Heart left ventricle (tissue), 13 donors: ENCODE results near the gene TYK2.

ENCODE experiments used
- POLR2A ChIP-seq, 2 donors: fragments of 450-650 bp; IDR thresholded peaks; one replicate each; pipeline ENCODE4 v1.6.1; 2017; ENCODE audit warnings: antibody characterized with exemption in 2 of 2, mild to moderate bottlenecking in 2 of 2, moderate library complexity in 2 of 2
- TF ChIP-seq, protein P1 (sequence below), 12 donors: fragments of 200-600 bp; sonication (generic) in 4 of 12; IDR thresholded peaks; one replicate each; pipeline versions ENCODE4 v1.5.0 to v1.8.0; 2018 to 2022; ENCODE audit warnings: antibody characterized with exemption in 12 of 12, mild to moderate bottlenecking in 5 of 12
- donor health status: ischemic (EF 13 %, LVEDD 7.1; RV severe dilation, severe dysfunction).
- donor health status: DM: no; HTN: yes; CAD: no.
- donor health status: DM: no; HTN: no; CAD: no.
- donor health status: ischemic (EF 25% LVEDD 6.9; RV normal size, moderate dysfunction).
- donor health status: ischemic (EF 25% LVEDD 5.7; RV mildly dilated, moderate dysfunction).
- donor health status: ischemic (EF 35%, LVEDD 5.7; RV mildly dilated, moderate dysfunction).
- donor health status: nonischemic (EF 11% LVEDD 7.7; RV severe dilation, severe dysfunction).
- donor health status: DM: yes; HTN: yes; CAD: no.
- donor health status: PGD.
- donor health status: ischemic (EF 29% LVEDD 5.4; RV normal size, mild dysfunction).
- donor health status: nonischemic (EF 23%, LVEDD 6.1; RV moderate dilation, normal function).

DNA sequence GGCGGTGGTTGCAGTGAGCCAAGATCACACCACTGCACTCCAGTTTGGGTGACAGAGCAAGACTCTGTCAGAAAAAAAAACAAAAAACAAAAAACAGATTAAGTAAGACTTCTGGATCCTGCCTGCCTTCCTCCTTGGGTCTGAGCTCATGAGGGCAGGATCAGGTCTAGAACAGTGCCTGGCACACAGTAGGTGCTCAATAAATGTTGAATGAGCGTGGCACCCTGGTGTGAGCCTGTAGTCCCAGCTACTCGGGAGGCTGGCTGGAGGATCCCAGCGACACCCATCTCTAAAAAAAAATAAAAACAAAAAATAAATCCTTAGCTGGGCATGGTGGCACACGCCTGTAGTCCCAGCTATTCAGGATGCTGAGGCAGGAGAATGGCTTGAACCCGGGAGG lies 25.8 kb upstream of the TYK2 start:
- TF ChIP-seq, protein P1, sequence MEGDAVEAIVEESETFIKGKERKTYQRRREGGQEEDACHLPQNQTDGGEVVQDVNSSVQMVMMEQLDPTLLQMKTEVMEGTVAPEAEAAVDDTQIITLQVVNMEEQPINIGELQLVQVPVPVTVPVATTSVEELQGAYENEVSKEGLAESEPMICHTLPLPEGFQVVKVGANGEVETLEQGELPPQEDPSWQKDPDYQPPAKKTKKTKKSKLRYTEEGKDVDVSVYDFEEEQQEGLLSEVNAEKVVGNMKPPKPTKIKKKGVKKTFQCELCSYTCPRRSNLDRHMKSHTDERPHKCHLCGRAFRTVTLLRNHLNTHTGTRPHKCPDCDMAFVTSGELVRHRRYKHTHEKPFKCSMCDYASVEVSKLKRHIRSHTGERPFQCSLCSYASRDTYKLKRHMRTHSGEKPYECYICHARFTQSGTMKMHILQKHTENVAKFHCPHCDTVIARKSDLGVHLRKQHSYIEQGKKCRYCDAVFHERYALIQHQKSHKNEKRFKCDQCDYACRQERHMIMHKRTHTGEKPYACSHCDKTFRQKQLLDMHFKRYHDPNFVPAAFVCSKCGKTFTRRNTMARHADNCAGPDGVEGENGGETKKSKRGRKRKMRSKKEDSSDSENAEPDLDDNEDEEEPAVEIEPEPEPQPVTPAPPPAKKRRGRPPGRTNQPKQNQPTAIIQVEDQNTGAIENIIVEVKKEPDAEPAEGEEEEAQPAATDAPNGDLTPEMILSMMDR (IDR thresholded peaks at IDR 0.05) = no peak
- no peak for TF ChIP-seq POLR2A (IDR thresholded peaks at IDR 0.05)
